Measurements from ENCODE around the gene TACR1. TPM values are rescaled to one million over a fixed set of nuclear protein-coding genes. Genes with fewer than 3 reads are reported as not detected.

The TACR1 gene
- total and polyA plus RNA-seq, 2 of the 13 experiments (the other 11 are each of a cell fraction or from before 2014, with no cell fraction given) = not detected

DNA sequence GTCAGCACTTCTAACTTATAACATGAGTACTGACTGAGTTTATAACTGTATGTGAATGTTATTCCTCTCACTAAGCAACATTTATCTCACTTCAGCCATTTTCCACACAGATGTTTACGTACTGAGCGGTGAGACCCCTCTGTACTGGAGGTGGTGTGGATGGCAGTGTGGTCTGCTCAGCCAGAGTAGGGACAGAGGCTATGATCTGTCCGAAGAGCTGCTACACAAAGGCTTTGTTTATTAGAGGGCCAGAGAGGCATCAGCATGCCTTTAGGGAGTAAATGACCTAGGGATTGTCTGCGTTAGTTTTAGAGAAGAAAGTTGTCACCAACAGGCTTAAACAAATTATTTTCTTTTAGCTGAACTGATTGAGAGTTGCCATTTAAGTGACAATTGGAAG lies 23.2 kb upstream of the TACR1 start:
- CTCF ChIA-PET (ENCODE audit: low intra/inter-chr PET ratio, low total read pairs) = no interaction called here
- ATAC-seq = no peak

More for the DNA sequence above, 23.2 kb upstream of the TACR1 start:
- POLR2A ChIA-PET = no interaction called here
- DNase-seq (ENCODE audit: low spot score) = no peak
- no peaks in the 10 kb centered on the region for H4K20me1 ChIP-seq (ENCODE audit: insufficient read depth, low read length)
- no peaks in the 10 kb centered on the region for H3K36me3 ChIP-seq (replicated peaks in 1 of 2; ENCODE audit: control insufficient read depth in 1 of 2, insufficient read depth in 2 of 2, low read length in 2 of 2)
- H3K4me2 ChIP-seq (ENCODE audit: low read depth, low read length) = no peak overlapping the region
- no peak overlapping the region for H2AFZ ChIP-seq (ENCODE audit: low read length)
- H3K27me3 ChIP-seq (ENCODE audit: control insufficient read depth in 1 of 2, insufficient read depth in 2 of 2, low read length in 2 of 2) = peaks cover 0 to 7% of the 10 kb centered on the region in 2 experiments; a peak in 1 of 5 replicates
- intact Hi-C loops (cut with micrococcal nuclease; ENCODE audit: unreplicated experiment) (no loop called here), in situ Hi-C loops (cut with HindIII; ENCODE audit: extremely low pct_ligation_motif_present, low pct_unique_long_range_greater_than_20kb) (no loop called here)
- no peaks in the 10 kb centered on the region; the same call in 1 of the 2 replicates for H3K9me3 ChIP-seq (ENCODE audit: low read length)
- TF ChIP-seq SMARCE1 (IDR thresholded peaks at IDR 0.05; ENCODE audit: borderline replicate concordance) (no peak), NR2F6 (IDR thresholded peaks at IDR 0.05) (no peak), NR2F6 (CRISPR knock-in tag; IDR thresholded peaks at IDR 0.05) (no peak), SMARCC2 (IDR thresholded peaks at IDR 0.05) (no peak), PHF8 (CRISPR knock-in tag; IDR thresholded peaks at IDR 0.05) (no peak), AHR (CRISPR knock-in tag; IDR thresholded peaks at IDR 0.05) (no peak), MAFG (CRISPR knock-in tag; IDR thresholded peaks at IDR 0.05) (no peak), SP1 (IDR thresholded peaks at IDR 0.05) (no peak), SP1 (CRISPR knock-in tag; IDR thresholded peaks at IDR 0.05) (no peak), FOSL1 (CRISPR knock-in tag; IDR thresholded peaks at IDR 0.05; ENCODE audit: borderline replicate concordance) (no peak), NFATC3 (CRISPR knock-in tag; IDR thresholded peaks at IDR 0.05) (no peak), HOXA5 (CRISPR knock-in tag; IDR thresholded peaks at IDR 0.05) (no peak)
- TF ChIP-seq, protein P1, sequence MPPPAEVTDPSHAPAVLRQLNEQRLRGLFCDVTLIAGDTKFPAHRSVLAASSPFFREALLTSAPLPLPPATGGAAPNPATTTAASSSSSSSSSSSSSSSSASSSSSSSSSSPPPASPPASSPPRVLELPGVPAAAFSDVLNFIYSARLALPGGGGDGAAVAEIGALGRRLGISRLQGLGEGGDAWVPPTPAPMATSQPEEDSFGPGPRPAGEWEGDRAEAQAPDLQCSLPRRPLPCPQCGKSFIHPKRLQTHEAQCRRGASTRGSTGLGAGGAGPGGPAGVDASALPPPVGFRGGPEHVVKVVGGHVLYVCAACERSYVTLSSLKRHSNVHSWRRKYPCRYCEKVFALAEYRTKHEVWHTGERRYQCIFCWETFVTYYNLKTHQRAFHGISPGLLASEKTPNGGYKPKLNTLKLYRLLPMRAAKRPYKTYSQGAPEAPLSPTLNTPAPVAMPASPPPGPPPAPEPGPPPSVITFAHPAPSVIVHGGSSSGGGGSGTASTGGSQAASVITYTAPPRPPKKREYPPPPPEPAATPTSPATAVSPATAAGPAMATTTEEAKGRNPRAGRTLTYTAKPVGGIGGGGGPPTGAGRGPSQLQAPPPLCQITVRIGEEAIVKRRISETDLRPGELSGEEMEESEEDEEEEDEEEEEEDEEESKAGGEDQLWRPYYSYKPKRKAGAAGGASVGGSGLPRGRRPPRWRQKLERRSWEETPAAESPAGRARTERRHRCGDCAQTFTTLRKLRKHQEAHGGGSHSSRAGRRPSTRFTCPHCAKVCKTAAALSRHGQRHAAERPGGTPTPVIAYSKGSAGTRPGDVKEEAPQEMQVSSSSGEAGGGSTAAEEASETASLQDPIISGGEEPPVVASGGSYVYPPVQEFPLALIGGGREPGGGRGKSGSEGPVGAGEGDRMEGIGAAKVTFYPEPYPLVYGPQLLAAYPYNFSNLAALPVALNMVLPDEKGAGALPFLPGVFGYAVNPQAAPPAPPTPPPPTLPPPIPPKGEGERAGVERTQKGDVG (CRISPR knock-in tag; IDR thresholded peaks at IDR 0.05; ENCODE audit: borderline replicate concordance) = no peak
- TF ChIP-seq, protein P2, sequence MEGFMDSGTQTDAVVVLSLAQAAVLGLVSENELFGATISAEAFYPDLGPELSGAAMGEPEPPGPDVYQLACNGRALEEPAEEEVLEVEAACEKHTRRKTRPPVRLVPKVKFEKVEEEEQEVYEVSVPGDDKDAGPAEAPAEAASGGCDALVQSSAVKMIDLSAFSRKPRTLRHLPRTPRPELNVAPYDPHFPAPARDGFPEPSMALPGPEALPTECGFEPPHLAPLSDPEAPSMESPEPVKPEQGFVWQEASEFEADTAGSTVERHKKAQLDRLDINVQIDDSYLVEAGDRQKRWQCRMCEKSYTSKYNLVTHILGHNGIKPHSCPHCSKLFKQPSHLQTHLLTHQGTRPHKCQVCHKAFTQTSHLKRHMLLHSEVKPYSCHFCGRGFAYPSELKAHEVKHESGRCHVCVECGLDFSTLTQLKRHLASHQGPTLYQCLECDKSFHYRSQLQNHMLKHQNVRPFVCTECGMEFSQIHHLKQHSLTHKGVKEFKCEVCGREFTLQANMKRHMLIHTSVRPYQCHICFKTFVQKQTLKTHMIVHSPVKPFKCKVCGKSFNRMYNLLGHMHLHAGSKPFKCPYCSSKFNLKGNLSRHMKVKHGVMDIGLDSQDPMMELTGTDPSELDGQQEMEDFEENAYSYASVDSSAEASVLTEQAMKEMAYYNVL (CRISPR knock-in tag; IDR thresholded peaks at IDR 0.05; ENCODE audit: borderline replicate concordance) = no peak
- TF ChIP-seq, protein P3, sequence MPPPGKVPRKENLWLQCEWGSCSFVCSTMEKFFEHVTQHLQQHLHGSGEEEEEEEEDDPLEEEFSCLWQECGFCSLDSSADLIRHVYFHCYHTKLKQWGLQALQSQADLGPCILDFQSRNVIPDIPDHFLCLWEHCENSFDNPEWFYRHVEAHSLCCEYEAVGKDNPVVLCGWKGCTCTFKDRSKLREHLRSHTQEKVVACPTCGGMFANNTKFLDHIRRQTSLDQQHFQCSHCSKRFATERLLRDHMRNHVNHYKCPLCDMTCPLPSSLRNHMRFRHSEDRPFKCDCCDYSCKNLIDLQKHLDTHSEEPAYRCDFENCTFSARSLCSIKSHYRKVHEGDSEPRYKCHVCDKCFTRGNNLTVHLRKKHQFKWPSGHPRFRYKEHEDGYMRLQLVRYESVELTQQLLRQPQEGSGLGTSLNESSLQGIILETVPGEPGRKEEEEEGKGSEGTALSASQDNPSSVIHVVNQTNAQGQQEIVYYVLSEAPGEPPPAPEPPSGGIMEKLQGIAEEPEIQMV (CRISPR knock-in tag; IDR thresholded peaks at IDR 0.05; ENCODE audit: low read depth) = no peak
- WGBS (ENCODE audit: low lambda C conversion rate) = 61% methylated on average over 4 of the region's 4 CpGs
- H3K4me3 ChIP-seq (replicated peaks in 1 of 3; ENCODE audit: insufficient read depth in 1 of 3, low read depth in 2 of 3, low read length in 3 of 3) = no peak overlapping the region
- no TSS peak for BruUV-seq (replicated peaks)
- H3K4me1 ChIP-seq (ENCODE audit: insufficient read depth, low read length) = no peaks in the 10 kb centered on the region
- no peak overlapping the region for H3K9ac ChIP-seq (ENCODE audit: insufficient read depth, low read depth, low read length)
- FAIRE-seq = no peak
- no peaks in the 10 kb centered on the region for H3K79me2 ChIP-seq (ENCODE audit: insufficient read depth, low read length)
- H3K27ac ChIP-seq (ENCODE audit: extremely low read length, insufficient read depth, low read length) = no peak overlapping the region
